NOMO-1 treated with dmso at 0.1 percent for 144 hours (cell line): Measurements from ENCODE around the gene TMEM131.
"Not testable (repeated sequence)": the region's sequence is repeated elsewhere in the genome, so short reads cannot be mapped to it uniquely, and the experiment has no call there.

ENCODE experiments used
- DNase-seq: peaks from one replicate; lab custom pipeline; 2025; ENCODE audit not compliant: unreplicated experiment; lab: John Stamatoyannopoulos, UW

Gene TMEM131

DNA sequence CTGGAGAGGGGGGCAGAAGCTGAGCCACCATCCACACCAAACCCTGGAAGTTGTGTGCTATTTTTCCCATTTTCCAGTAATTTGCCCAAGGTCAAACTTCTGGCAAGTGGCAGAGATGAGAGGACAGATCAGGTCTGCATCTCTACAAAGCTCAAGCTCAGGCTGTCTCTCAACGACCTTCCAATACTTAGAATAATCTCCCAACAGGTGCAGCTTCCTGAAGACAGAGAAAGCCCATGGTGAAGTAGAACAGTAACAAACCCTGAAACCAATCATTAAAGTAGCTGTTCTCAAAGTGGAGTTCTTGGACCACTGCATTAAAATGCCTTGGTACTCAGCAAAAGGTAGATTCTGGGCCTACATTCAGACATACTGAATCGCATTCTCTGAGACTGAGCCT lies 37.6 kb downstream of the TMEM131 start:
- no peak for DNase-seq

DNA sequence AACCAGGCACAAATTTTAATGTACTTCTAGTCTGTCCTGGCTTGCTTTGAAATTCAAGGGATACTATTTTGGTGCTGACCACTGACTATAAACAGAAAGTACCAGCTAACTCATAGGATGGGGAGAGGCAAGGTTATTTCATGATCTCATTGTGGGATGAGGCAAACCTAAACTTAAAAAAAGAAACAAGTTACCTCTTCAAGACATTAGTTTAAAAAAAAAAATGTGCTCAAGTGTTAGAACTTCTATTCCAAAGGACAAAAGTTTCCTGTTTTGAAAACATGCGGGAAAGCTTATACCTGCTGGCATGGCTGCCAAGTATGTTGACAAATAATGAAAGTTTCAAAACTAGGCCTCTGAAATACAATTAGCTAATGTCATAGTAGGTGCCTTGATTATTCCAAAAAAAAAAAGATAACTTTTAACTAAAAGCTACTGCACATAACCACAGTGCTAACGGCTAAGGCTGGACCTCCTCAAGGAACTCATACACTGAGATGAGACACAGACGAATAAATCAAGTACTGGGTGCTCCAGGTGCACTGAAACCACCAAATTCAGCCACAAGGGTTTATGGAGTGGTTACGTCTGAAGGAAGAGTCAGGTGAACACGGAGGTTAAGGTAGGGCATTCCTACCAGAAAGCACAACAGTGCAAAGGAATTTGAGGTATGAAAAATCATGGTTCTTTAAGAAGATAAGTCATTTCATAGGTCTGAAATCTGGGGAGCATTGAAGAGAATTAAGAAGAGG lies 38.1 kb downstream of the TMEM131 start:
- no peak for DNase-seq

DNA sequence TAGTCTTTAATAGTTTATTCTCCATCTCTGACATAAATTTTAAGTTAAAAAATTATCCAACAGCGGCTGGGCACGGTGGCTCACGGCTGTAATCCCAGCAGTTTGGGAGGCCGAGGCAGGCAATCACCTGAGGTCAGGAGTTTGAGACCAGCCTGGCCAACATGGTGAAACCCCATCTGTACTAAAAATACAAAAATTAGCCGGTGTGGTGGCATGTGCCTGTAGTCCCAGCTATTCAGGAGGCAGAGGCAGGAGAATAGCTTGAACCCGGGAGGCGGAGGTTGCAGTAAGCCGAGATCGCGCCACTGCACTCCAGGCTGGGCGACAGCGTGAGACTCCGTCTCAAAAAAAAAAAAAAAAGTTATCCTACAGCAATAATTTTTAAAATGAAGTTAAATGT lies 39.0 kb downstream of the TMEM131 start:
- DNase-seq = not testable (repeated sequence)

DNA sequence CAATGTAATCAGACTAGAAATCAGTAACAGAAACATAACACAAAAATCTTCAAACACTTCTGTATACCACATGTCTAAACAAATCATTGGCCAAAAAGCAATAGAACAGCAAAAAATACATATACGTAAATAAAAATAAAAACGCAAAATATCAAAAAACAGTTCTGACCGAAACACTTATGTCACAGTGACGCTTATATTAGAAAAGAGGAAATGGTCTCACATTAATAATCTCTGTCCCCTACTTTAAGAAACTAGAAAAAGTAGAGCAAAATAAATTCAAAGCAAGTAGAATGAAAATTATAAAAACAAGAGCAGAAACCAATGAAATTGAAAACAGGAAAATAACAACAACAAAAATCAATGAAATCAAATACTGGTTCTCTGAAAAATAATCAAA lies 41.9 kb downstream of the TMEM131 start:
- no peak for DNase-seq

DNA sequence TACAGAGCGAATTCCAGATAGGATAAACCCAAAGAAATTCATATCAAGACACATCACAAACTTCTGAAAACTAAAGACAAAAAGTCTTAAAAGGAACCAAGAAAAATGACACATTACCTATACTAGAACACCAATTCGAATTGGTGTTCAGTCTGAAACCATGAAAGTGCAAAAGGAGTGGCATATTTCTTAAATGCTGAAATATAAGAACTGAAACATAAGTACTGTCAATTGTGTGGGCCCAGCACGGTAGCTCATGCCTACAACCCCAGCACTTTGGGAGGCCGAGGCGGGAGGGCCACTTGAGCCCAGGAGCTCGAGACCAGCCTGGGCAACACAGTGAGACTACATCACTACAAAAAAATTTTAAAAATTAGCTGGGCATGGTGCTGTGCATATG lies 43.4 kb downstream of the TMEM131 start:
- DNase-seq = no peak

DNA sequence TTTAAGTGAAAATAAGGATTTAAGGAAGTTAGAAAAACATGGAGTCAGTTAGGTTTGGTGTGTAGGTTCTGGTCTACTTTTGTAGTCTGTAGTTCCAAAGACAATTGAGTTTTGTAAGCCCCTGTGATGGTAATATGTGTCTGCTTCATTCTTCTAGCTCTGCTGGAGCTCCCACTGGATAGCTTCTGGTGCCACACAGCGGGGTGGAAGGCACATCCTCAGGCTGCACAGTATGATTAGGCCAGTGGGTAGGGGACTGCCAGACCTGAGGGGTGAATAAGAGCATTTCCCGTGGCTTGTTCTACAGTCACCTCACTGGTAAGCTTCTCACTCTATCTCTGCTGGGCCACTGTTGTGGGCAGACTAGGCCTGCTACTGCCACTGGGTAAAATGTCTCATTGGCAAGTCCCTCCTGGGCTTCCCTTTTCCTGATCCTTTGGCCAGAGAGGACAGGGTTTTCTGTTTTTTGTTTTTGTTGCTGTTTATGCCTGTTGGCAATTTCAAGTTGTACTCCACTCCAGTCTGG lies 44.5 kb downstream of the TMEM131 start:
- no peak for DNase-seq

DNA sequence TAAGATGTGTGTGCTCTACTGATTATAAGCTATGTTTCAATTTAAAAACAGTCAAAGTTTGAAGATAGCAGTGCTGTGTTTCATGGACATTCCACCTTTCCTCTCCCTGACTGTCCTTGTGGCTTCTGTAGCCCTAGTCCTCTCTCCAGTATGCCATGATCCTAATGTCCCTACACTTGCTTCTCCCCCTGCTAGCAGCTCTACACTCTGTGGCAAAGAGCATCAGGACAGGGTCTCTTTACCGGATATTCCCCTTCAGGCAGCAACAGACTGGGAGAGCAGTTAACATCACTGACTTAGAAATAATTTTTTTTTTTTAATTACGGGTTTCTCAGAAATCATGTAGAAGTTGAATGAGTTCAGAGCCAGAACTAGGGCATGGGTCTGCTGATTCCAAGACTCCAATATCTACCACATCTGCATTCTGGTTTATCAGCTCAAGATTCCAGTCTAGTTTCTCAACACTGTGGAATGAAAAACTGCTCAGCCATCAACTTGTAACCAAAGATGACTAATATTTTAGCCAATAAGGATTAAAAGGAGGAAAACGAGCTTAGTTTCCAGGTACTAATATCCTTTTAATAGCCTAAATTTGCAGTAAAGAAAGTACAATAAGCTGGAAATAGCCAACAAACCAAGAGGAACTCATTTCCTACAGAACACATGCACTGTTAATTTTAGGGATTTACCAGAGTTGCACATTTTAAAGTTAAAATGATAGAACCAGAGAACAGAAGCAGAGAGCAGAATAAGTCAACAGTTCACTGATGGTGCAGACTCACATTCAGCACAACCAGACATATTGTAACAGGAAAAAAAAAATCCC lies 45.2 kb downstream of the TMEM131 start:
- no peak for DNase-seq

DNA sequence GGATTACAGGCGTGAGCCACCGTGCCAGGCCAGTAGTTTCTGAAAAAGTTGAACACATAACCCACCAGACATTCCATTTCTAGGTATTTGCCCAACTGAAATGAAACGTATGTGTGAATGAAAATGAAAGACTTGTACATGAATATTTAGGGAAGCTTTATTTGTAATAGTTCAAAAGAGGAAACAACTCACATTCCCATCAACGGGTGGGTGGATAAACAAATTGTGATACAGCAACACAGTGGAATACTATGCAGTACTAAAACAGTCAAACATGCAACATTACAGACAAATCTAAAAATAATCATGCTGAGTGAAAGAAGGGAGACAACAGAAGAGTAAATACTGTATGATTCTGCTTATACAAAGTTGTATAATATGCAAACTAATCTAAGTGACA lies 46.8 kb downstream of the TMEM131 start:
- no peak for DNase-seq

DNA sequence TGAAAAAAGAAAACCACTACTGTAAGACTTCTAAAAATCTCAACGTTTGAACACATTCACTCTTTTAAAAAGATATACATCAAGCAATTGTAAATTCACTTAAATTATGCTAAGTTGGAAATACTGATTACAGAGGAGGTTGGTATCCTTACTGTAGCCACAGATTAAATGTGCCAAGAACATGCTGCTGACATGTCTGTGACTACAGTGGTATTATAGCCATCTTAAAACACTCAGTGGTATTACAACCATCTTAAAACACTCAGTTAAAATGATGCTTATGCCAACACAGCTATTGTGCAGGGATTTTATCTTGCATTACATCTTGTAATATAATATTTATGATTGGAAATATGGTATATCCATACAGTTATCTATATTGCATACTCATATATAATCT lies 50.0 kb downstream of the TMEM131 start:
- no peak for DNase-seq

DNA sequence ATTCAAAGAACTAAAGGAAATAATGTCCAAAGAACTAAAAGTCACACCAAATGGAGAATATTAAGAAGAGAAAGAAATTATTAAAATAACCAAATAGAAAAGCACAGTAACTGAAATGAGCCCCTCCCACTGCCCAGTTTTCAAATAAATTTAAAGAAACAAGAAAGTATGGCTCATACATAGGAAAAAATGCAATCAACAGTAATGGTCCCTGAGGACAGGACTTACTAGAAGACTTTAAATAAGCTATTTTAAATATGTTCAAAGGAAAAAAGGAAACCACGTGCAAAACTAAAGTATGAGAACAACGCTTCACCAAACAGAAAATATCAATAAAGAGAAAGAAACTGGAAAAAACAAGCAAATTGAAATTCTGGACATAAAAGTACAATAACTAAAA lies 58.9 kb downstream of the TMEM131 start:
- no peak for DNase-seq

DNA sequence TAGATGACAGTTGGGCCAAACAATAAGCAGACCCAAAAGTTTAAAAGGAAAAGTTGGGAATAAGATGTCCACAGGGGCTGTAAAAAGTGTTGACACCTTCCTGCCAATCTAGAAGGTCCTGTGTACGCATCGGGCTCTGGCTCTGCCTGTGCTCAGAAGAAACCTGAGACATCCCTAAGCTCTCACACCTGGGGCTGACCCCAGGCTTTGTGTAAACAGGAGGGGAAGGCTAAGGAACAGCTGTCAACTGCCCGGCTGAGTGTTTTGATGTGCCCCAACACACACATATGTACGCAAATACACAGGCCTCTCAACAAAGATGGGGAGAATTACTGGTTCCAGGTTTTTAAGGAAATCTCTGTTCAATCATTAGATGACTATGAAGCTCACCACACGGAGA lies 59.5 kb downstream of the TMEM131 start:
- no peak for DNase-seq

DNA sequence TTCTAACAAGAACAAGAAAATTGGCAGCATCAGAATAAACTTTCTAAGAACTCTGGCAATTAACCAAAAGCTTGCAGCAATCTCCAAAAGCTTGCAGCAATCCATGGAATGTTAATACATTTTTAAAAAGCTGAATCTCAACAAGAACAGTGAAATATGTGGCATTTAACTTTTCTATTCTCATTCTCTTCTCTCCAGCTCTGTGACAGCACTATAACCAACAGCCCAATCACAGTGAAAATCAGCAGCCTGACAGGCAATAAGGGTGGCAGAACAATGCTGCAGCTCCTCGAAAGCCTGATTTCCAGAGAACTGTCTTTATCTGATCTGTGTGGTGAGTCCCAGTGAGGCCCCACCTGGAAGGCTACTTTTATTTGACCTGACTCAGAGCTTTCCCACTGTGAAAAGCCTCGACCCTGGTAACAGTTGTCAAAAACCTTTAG lies 60.0 kb downstream of the TMEM131 start:
- DNase-seq = no peak

DNA sequence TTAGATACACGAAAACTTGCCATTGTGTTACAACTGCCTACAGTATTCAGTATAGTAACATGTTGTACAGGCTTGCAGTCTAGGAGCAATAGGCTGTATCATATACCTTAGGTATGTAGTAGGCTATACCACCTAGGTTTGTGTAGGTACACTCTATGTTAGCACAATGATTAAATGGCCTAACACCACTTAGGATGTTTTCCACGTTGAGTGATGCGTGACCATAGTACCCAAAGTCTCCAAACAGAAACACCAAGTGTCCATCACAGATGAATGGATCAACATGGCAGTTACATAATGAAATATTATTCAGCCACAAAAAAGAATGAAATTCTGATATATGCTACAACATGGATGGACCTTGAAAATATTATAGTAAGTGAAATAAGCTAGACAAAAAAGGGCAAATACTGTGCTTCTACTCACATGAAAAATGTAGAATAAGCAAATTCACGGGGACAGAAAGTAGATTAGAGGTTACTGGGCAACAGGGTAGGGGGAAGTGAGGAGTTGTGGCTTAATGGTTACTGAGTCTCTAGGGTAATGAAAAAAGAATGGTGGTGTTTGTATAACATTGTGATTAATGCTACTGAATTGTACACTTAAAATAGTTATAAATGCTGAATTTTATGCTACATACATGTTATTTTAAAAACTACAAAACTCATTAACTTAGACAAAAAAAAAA lies 62.6 kb downstream of the TMEM131 start:
- DNase-seq = no peak

DNA sequence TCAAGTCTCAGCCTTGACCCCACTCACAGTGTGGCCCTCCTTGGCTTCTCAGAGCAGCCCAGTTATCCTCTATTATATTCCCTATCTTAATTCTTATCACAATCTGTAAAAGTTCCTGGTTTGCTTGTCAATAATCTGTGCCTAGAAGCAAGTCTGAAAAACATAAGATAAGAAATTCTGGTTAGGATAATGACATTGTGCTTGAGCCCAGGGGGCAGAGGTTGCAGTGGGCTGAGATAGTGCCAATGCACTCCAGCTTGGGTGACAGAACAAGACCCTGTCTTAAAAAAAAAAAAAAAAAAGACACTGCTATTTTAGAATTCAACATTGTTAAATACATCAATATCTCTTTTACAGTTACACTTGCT lies 63.9 kb downstream of the TMEM131 start:
- DNase-seq = no peak

DNA sequence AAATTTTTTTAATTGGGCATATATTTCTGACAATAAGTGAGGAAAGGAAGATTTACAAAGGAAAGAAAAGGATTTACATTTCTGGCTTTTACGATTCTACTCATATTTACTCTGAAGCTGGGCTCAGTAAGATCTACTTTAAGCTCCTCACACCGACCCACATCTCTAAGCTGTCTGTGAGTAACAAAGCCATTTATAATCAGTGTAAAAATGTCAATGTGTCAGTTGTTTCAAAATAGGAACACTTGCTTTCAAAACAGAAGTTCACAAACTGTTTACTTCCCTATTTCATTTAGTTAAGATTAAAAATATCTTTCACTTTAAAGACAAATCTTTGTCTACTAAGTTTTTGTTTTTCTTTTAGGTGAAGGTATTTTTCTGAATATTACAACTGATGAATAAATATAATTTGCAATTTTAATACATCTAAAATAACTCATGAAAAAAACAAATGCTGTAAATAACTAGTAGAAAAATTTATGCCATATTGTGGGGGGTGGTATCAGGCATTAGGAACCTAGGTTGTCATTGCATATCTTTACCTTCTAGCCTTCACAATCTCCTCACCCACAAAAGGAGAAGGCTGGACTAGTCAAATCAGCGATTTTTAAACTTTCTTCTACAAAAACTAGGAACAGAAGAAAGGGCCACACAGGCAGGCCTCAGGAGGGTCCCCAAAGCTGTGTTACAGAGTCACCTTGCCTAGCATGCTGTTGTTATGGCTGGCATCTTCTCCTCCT lies 64.5 kb downstream of the TMEM131 start:
- DNase-seq = peak; percentile 63

DNA sequence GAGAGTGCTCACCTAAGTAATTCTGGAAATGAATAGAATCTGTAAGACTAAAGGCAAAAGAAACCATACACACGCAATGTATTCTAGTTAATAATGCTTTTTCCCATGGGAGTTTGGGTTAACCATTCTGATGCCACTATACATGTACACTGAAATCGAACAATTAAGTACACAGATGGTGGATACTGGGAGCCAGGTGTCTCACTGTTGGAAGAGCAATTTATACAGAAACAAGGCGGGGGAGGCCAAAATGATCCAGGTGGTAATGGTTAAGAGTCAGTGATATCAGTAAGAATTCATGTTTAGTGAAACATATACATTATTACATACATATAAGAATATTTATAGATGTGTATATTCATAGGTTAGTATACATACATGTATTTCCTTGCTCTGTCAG lies 67.2 kb downstream of the TMEM131 start:
- no peak for DNase-seq

DNA sequence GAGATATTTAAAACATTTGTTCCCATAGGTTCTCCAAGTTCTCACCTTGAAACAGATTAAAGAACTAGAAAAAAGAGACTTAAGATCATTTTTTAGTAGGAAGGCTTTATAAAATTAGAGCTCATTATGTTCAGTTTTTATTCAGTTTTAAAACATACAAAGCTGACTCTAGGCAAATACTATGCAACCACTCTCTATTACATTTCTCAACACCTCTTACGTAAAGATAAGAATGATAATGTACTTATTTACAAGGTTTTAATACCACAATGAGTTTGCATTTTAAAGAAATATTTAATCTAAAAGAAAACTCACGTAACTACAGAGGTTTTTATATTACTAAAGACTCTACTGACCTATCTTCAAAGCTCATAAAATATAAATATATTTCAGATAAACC lies 68.8 kb downstream of the TMEM131 start:
- DNase-seq = no peak

DNA sequence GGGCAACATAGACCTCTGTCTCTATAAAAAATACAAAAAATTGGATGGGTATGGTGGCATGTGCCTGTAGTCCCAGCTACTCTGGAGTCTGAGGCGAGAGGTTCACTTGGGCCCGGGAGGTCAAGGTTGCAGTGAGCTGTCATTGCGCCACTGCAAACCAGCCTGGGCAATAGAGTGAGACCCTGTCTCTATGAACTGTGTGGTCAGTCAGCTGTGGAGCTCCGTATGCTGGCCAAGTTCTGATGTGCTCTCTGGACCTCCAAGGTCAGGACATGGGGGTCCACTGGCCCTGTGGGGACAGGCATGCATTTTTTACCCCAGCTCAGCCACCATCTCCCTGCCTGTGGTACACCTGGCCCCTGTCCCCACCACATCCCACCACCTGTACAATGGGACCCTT lies 71.6 kb downstream of the TMEM131 start:
- no peak for DNase-seq

DNA sequence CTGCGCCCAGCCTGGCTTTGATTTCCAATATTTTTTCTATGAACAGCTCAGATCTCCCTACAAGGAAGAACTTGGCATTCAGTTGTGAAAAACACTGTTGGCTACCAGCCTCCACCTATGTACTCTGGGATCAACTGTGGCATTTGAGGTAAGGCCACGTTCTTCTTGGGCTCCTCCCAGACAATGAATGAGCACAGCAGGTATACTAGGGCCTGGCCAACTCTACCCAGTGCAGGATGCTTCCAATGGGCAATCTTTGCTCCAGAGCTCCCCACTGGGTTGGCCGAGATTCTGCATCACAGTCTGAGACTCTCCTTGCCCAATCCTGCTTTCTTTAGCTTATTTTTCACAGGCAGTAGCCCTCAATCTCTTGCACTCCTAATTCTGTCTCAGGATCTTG lies 75.9 kb downstream of the TMEM131 start:
- no peak for DNase-seq

DNA sequence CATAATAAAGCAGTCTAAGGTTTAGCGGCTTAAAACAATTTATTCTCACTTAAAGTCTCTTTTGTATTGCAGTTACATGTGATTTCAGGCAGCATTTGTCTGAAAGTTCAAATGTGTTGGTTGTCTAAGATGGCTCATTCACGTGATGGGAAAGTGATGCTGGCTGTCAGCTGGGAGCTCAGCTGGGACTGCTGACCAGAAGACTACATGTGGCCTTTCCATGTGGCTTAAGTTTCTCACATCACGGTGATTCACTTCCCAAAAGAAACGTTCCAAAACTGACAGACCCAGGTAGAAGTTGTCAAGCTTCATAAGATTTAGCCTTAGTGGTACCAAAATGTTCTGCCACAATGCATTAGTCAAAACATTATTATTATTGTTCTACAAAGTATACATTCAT lies 76.9 kb downstream of the TMEM131 start:
- no peak for DNase-seq

DNA sequence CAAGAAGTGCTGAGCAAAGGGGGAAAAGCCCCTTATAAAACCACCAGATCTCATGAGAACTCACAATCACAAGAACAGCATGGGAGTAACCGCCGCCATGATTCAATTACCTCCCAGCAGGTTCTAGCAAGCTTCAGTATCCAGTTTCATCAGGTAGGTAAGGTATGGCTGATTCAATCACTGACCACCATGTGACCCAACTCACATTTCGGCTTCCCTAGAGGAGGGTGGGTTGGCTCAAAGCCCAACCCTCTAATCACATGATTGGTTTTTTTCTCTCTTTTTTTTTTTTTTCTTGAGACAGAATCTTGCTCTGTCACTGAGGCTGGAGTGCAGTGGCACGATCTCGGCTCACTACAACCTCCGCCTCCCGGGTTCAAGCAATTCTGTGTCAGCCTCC lies 78.1 kb downstream of the TMEM131 start:
- DNase-seq = not testable (repeated sequence)
